GM23338 (cell line): ENCODE measurements around the gene ZFHX3.

Experiments
- CREB1 ChIP-seq: fragments of 250-450 bp; sonication (Bioruptor Pico); IDR thresholded peaks from 2 replicates; pipeline ENCODE4 v1.5.0; 2020; ENCODE audit warnings: low read depth, mild to moderate bottlenecking, moderate library complexity
- EZH2 ChIP-seq: fragments of 200-600 bp; sonication (generic); IDR thresholded peaks from one replicate; pipeline ENCODE4 v1.8.0; 2017; ENCODE audit warnings: antibody characterized with exemption, mild to moderate bottlenecking, low read depth; ENCODE audit not compliant: unreplicated experiment
- EZH2phosphoT487 ChIP-seq: fragments of 200-600 bp; sonication (generic); IDR thresholded peaks from one replicate; pipeline ENCODE4 v1.8.1; 2018; ENCODE audit warnings: antibody characterized with exemption; ENCODE audit not compliant: unreplicated experiment
- JUNB ChIP-seq: IDR thresholded peaks from one replicate; pipeline ENCODE4 v1.6.1; 2016; ENCODE audit warnings: antibody characterized with exemption; ENCODE audit not compliant: unreplicated experiment
- POLR2AphosphoS5 ChIP-seq: IDR thresholded peaks from 2 replicates; pipeline ENCODE4 v1.6.1; 2016; ENCODE audit warnings: antibody characterized with exemption, low read depth
- STAT1 ChIP-seq: IDR thresholded peaks from one replicate; pipeline ENCODE4 v1.6.1; 2016; ENCODE audit warnings: antibody characterized with exemption; ENCODE audit not compliant: unreplicated experiment
- TF ChIP-seq, protein P1 (sequence below), 2 experiments: fragments of 200-600 bp in 1 of 2; sonication (generic) in 1 of 2; conservative IDR thresholded peaks; 2 replicates each; pipeline versions ENCODE4 v1.5.1 to v1.6.1; 2016 to 2017; ENCODE audit warnings: antibody characterized with exemption in 2 of 2, low read depth in 2 of 2, mild to moderate bottlenecking in 2 of 2, moderate library complexity in 1 of 2
- TF ChIP-seq, protein P2 (sequence below): IDR thresholded peaks from one replicate; pipeline ENCODE4 v1.6.1; 2018; ENCODE audit warnings: antibody characterized with exemption; ENCODE audit not compliant: unreplicated experiment
- TF ChIP-seq, protein P3 (sequence below): IDR thresholded peaks from 2 replicates; pipeline ENCODE4 v1.6.1; 2016; ENCODE audit warnings: antibody characterized with exemption

DNA sequence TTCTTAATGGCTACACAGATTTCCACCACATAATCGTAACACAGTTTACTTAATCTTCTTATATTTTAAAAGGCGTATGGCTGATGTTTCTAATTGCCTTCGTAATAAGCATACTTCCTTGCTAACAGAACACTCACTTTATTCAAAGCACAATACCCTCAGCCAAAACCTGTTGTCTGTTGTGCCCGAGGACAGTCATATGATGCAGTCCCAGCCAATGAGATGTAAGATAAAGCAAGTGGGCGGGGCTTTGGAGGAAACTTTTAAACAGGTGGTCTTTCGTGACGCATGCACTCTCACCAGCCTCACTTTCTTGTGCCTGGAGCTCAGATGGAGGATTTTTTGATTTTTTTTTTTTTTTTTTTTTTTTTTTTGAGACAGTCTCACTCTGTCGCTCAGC, 174.1 kb downstream of the ZFHX3 start:
- TF ChIP-seq POLR2AphosphoS5 (no peak), EZH2 (no peak), JUNB (no peak), STAT1 (no peak), CREB1 (no peak), EZH2phosphoT487 (no peak)
- TF ChIP-seq, protein P1, sequence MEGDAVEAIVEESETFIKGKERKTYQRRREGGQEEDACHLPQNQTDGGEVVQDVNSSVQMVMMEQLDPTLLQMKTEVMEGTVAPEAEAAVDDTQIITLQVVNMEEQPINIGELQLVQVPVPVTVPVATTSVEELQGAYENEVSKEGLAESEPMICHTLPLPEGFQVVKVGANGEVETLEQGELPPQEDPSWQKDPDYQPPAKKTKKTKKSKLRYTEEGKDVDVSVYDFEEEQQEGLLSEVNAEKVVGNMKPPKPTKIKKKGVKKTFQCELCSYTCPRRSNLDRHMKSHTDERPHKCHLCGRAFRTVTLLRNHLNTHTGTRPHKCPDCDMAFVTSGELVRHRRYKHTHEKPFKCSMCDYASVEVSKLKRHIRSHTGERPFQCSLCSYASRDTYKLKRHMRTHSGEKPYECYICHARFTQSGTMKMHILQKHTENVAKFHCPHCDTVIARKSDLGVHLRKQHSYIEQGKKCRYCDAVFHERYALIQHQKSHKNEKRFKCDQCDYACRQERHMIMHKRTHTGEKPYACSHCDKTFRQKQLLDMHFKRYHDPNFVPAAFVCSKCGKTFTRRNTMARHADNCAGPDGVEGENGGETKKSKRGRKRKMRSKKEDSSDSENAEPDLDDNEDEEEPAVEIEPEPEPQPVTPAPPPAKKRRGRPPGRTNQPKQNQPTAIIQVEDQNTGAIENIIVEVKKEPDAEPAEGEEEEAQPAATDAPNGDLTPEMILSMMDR (conservative IDR thresholded peaks at IDR 0.05; ENCODE audit: low read depth in 2 of 2): no peak
- TF ChIP-seq, protein P2, sequence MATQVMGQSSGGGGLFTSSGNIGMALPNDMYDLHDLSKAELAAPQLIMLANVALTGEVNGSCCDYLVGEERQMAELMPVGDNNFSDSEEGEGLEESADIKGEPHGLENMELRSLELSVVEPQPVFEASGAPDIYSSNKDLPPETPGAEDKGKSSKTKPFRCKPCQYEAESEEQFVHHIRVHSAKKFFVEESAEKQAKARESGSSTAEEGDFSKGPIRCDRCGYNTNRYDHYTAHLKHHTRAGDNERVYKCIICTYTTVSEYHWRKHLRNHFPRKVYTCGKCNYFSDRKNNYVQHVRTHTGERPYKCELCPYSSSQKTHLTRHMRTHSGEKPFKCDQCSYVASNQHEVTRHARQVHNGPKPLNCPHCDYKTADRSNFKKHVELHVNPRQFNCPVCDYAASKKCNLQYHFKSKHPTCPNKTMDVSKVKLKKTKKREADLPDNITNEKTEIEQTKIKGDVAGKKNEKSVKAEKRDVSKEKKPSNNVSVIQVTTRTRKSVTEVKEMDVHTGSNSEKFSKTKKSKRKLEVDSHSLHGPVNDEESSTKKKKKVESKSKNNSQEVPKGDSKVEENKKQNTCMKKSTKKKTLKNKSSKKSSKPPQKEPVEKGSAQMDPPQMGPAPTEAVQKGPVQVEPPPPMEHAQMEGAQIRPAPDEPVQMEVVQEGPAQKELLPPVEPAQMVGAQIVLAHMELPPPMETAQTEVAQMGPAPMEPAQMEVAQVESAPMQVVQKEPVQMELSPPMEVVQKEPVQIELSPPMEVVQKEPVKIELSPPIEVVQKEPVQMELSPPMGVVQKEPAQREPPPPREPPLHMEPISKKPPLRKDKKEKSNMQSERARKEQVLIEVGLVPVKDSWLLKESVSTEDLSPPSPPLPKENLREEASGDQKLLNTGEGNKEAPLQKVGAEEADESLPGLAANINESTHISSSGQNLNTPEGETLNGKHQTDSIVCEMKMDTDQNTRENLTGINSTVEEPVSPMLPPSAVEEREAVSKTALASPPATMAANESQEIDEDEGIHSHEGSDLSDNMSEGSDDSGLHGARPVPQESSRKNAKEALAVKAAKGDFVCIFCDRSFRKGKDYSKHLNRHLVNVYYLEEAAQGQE: no peak
- TF ChIP-seq, protein P3, sequence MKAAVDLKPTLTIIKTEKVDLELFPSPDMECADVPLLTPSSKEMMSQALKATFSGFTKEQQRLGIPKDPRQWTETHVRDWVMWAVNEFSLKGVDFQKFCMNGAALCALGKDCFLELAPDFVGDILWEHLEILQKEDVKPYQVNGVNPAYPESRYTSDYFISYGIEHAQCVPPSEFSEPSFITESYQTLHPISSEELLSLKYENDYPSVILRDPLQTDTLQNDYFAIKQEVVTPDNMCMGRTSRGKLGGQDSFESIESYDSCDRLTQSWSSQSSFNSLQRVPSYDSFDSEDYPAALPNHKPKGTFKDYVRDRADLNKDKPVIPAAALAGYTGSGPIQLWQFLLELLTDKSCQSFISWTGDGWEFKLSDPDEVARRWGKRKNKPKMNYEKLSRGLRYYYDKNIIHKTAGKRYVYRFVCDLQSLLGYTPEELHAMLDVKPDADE: no peak
